ENCODE measurements around the gene NEURL2. TPM values are rescaled to one million over a fixed set of nuclear protein-coding genes. Genes with fewer than 3 reads are reported as not detected.

NEURL2 gene
- total and polyA plus RNA-seq, 3 experiments from 2014 or later = 0.94 to 2.8 (median 2.7) TPM

DNA sequence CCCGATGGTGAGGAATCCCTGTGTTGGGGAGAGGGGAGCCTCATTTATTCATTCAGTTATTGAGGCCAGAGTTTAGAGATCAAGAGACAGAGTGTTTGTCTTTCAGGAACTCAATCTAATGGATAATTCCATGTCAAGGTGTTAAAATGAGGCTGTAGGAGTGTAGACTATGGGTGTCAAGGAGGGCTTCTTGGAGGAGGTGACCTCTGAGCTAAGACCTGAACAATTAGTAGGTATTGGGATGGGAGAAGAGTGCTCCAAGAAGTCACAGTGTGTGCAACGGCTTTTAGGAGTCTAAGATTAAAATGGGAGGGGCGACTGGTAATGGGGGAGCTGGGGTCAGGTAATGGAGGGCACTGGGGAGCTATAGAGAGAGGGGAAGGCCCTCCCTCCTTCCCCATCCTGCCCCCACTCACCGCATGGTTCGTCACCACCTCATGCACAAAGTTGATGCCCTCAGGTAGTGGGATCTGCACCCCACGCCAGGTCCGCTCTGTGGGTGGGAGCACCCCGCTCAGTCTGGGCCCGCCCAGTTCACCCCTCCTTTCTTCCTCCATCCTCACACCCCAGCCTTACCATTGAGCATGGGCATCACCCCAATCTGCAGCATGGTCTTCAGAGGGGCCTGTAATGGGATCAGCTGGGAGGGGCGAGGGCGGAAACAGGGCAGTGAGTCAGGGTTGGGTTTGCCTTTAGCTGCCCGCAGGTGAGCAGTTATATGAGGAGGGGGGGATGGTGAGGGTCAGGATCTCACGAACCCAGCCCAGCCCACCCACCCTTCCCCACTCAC lies 8.2 kb upstream of the NEURL2 start:
- no peaks in the 10 kb centered on the region for H3K4me1 ChIP-seq (ENCODE audit: insufficient read depth, low read length)
- Mint-ChIP-seq H3K36me3 (peaks cover 4 to 38% (median 4%) of the 10 kb centered on the region in 3 donors), H3K4me3 (no peak overlapping the region), H3K27ac (peak overlapping the region in 1 of 8 donors; percentile 36), H3K27me3 (no peaks in the 10 kb centered on the region), H3K4me1 (peaks cover 0 to 4% (median under 1%) of the 10 kb centered on the region in 3 donors), H3K9me3 (no peaks in the 10 kb centered on the region)
- DNase-seq = no peak
- ChIA-PET CTCF (no interaction called here), POLR2A (no interaction called here)
- no peak overlapping the region for H3K4me3 ChIP-seq (ENCODE audit: low read length)
- H3K9me3 ChIP-seq (ENCODE audit: low read length) = no peaks in the 10 kb centered on the region
- H3K27me3 ChIP-seq (ENCODE audit: insufficient read depth, low read length, poor library complexity, severe bottlenecking) = no peaks in the 10 kb centered on the region
- H3K36me3 ChIP-seq (ENCODE audit: insufficient read depth, low read length) = peaks cover 8% of the 10 kb centered on the region
- no peak overlapping the region for H3K27ac ChIP-seq (ENCODE audit: low read depth, low read length)

DNA sequence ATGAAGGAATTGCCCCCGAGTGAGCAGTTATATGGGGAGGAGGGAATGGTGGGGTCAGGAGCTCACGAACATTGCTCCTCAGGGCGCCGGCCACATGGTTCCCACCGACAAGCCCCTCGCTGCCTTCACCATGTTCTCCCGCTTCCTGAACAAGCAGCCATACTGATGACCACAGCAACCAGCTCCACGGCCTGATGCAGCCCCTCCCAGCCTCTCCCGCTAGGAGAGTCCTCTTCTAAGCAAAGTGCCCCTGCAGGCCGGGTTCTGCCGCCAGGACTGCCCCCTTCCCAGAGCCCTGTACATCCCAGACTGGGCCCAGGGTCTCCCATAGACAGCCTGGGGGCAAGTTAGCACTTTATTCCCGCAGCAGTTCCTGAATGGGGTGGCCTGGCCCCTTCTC lies 7.3 kb upstream of the NEURL2 start:
- no peak overlapping the region for H3K4me3 Mint-ChIP-seq
- CTCF ChIA-PET = no interaction called here
- Histone ChIP-seq H3K4me3 (ENCODE audit: low read length) (no peak overlapping the region), H3K4me1 (ENCODE audit: insufficient read depth, low read length) (peaks cover 2% of the 10 kb centered on the region), H3K27me3 (ENCODE audit: insufficient read depth, low read length, poor library complexity, severe bottlenecking) (no peaks in the 10 kb centered on the region), H3K27ac (ENCODE audit: low read depth, low read length) (no peak overlapping the region), H3K36me3 (ENCODE audit: insufficient read depth, low read length) (peaks cover 8% of the 10 kb centered on the region), H3K9me3 (ENCODE audit: low read length) (no peaks in the 10 kb centered on the region)
- peaks cover 4 to 45% (median 7%) of the 10 kb centered on the region in 3 donors for H3K36me3 Mint-ChIP-seq
- peaks cover 6 to 13% (median 9%) of the 10 kb centered on the region in 3 donors for H3K4me1 Mint-ChIP-seq
- H3K27me3 Mint-ChIP-seq = no peaks in the 10 kb centered on the region
- H3K27ac Mint-ChIP-seq = peak overlapping the region in 1 of 8 donors; percentile 71
- no peak for DNase-seq
- no peaks in the 10 kb centered on the region for H3K9me3 Mint-ChIP-seq
- POLR2A ChIA-PET = no interaction called here

DNA sequence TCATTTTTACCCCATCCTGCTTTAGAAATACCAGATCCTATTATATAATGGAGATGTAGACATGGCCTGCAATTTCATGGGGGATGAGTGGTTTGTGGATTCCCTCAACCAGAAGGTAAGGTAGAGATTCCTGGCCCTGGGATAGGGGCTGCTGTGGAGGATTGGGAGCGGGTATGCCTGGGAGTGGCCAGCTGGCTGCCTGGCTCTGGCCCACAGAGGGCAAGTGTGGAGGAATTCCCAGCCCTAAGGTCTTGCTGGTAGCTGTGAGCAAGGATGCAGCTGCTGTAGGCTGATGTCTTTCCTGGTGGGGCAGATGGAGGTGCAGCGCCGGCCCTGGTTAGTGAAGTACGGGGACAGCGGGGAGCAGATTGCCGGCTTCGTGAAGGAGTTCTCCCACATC lies 6.7 kb upstream of the NEURL2 start:
- Histone ChIP-seq H3K27ac (ENCODE audit: low read depth, low read length) (no peak overlapping the region), H3K4me1 (ENCODE audit: insufficient read depth, low read length) (peaks cover 8% of the 10 kb centered on the region), H3K36me3 (ENCODE audit: insufficient read depth, low read length) (peaks cover 8% of the 10 kb centered on the region), H3K4me3 (ENCODE audit: low read length) (no peak overlapping the region), H3K27me3 (ENCODE audit: insufficient read depth, low read length, poor library complexity, severe bottlenecking) (no peaks in the 10 kb centered on the region), H3K9me3 (ENCODE audit: low read length) (no peaks in the 10 kb centered on the region)
- Mint-ChIP-seq H3K9me3 (no peaks in the 10 kb centered on the region), H3K27ac (peak overlapping the region in 1 of 8 donors; percentile 42), H3K27me3 (no peaks in the 10 kb centered on the region), H3K4me3 (no peak overlapping the region), H3K4me1 (peaks cover 12 to 19% (median 15%) of the 10 kb centered on the region in 3 donors), H3K36me3 (peaks cover 4 to 48% (median 7%) of the 10 kb centered on the region in 3 donors)
- CTCF ChIA-PET = no interaction called here
- no peak for DNase-seq
- POLR2A ChIA-PET = no interaction called here

DNA sequence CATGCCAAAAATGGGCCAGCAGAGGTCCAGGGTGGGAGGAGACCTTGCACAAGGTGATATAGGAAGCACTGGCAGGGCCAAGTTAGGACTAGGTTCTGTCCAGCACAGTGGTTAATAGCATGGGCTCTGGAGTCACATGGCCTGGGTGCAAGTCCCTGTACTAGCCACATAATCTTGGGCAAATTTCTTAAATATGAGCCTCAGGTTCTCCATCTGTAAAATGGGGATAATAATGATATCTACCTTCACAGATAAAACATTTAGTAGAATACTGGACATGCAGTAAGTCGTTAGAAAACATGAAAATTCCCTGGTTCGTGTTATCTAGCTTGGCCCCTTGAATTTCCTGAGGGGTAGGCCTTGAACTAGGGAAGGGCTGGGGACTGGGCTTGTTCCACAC lies 6.3 kb upstream of the NEURL2 start:
- CTCF ChIA-PET = no interaction called here
- Histone ChIP-seq H3K4me3 (ENCODE audit: low read length) (no peak overlapping the region), H3K9me3 (ENCODE audit: low read length) (no peaks in the 10 kb centered on the region), H3K27ac (ENCODE audit: low read depth, low read length) (no peak overlapping the region), H3K36me3 (ENCODE audit: insufficient read depth, low read length) (peaks cover 8% of the 10 kb centered on the region), H3K4me1 (ENCODE audit: insufficient read depth, low read length) (peaks cover 12% of the 10 kb centered on the region), H3K27me3 (ENCODE audit: insufficient read depth, low read length, poor library complexity, severe bottlenecking) (no peaks in the 10 kb centered on the region)
- Mint-ChIP-seq H3K27ac (peak overlapping the region in 1 of 8 donors; percentile 52), H3K9me3 (no peaks in the 10 kb centered on the region), H3K27me3 (no peaks in the 10 kb centered on the region), H3K4me3 (no peak overlapping the region), H3K36me3 (peaks cover 4 to 50% (median 7%) of the 10 kb centered on the region in 3 donors), H3K4me1 (peaks cover 16 to 23% (median 19%) of the 10 kb centered on the region in 3 donors)
- DNase-seq = no peak
- POLR2A ChIA-PET = no interaction called here

DNA sequence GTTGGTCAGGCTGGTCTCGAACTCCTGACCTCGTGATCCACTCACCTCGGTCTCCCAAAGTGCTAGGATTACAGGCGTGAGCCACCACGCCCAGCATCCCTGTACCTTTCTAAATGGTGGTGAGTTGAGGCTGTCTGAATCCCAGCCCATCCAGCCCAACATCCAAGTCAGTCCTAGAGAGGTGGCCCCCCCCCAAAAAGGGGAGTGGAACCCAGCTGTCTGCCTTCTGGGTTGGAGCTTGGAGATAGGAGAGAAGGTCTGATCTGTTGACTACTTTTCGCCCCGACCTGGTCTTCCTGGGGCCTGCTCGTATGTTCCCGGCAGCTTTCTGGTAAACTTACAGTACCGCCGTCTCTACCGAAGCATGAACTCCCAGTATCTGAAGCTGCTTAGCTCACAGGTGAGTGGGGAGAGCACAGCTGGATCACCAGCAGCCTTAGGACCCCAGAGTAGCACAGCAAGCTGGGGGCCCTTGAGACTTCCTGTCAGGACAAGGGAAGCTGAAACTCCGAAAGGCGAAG lies 5.7 kb upstream of the NEURL2 start:
- POLR2A ChIA-PET = interaction anchor here (0.6 kb wide), 1 partner anchor 39 kb away, joined by 7 read pairs; no protein-coding TSS in a partner anchor
- H3K9me3 Mint-ChIP-seq = no peaks in the 10 kb centered on the region
- H3K27me3 ChIP-seq (ENCODE audit: insufficient read depth, low read length, poor library complexity, severe bottlenecking) = no peaks in the 10 kb centered on the region

DNA sequence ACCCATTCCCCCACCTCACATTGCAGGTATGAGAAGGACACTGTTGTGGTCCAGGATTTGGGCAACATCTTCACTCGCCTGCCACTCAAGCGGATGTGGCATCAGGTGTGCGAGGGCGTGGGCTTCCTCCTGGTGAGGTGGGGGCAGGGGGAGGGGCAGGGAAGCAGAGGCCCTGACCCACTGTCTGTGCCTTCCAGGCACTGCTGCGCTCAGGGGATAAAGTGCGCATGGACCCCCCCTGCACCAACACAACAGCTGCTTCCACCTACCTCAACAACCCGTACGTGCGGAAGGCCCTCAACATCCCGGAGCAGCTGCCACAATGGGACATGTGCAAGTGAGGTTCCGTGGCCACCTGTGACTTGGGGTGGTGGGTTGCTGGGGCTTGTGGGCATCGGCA lies 3.8 kb upstream of the NEURL2 start:
- H3K4me1 ChIP-seq (ENCODE audit: insufficient read depth, low read length) = peaks cover 23% of the 10 kb centered on the region
- H3K9me3 Mint-ChIP-seq = no peaks in the 10 kb centered on the region
- no peaks in the 10 kb centered on the region for H3K27me3 Mint-ChIP-seq
- ChIA-PET CTCF (no interaction called here), POLR2A (no interaction called here)
- peaks cover 4 to 58% (median 7%) of the 10 kb centered on the region in 3 donors for H3K36me3 Mint-ChIP-seq
- H3K27ac ChIP-seq (ENCODE audit: low read depth, low read length) = no peak overlapping the region
- H3K27me3 ChIP-seq (ENCODE audit: insufficient read depth, low read length, poor library complexity, severe bottlenecking) = no peaks in the 10 kb centered on the region
- peaks cover 8% of the 10 kb centered on the region for H3K36me3 ChIP-seq (ENCODE audit: insufficient read depth, low read length)
- DNase-seq = no peak
- peaks cover 27 to 37% (median 32%) of the 10 kb centered on the region in 3 donors for H3K4me1 Mint-ChIP-seq
- peak overlapping the region in 2 of 8 donors; percentile 37 to 77 for H3K27ac Mint-ChIP-seq
- H3K4me3 Mint-ChIP-seq = peak overlapping the region in 2 of 7 donors; percentile 32 to 81
- no peak overlapping the region for H3K4me3 ChIP-seq (ENCODE audit: low read length)
- H3K9me3 ChIP-seq (ENCODE audit: low read length) = no peaks in the 10 kb centered on the region

More for the DNA sequence above, 5.7 kb upstream of the NEURL2 start:
- peaks cover 20 to 29% (median 25%) of the 10 kb centered on the region in 3 donors for H3K4me1 Mint-ChIP-seq
- CTCF ChIA-PET = no interaction called here
- peak overlapping the region in 2 of 8 donors; percentile 3 to 52 for H3K27ac Mint-ChIP-seq
- H3K4me1 ChIP-seq (ENCODE audit: insufficient read depth, low read length) = peaks cover 18% of the 10 kb centered on the region
- H3K9me3 ChIP-seq (ENCODE audit: low read length) = no peaks in the 10 kb centered on the region
- no peak overlapping the region for H3K27ac ChIP-seq (ENCODE audit: low read depth, low read length)
- H3K4me3 Mint-ChIP-seq = peak overlapping the region in 1 of 7 donors; percentile 32
- no peaks in the 10 kb centered on the region for H3K27me3 Mint-ChIP-seq
- H3K36me3 Mint-ChIP-seq = peaks cover 4 to 50% (median 7%) of the 10 kb centered on the region in 3 donors
- DNase-seq = no peak
- H3K4me3 ChIP-seq (ENCODE audit: low read length) = no peak overlapping the region
- peaks cover 8% of the 10 kb centered on the region for H3K36me3 ChIP-seq (ENCODE audit: insufficient read depth, low read length)

DNA sequence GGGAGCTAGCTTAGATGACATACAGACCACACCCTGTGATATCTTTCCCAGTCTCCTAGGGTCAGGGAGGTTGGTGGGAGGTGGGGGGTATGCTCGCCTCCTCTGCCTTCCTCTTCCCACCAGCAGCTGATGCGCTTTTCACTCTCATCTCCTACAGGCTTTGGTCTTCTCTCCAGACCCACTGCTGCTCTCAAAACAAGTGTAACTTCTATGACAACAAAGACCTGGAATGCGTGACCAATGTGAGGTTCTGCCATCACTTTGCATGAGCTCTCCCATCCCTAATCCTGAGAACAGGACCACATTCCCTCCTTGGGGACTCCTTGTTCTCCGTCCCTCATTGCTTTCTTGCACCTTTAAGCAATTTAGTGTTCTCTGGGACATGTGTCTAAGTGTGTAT lies 2.8 kb upstream of the NEURL2 start:
- H3K27ac Mint-ChIP-seq = peak overlapping the region in 5 of 8 donors; percentile 47 to 96 (median 77)
- peaks cover 4 to 53% (median 7%) of the 10 kb centered on the region in 3 donors for H3K36me3 Mint-ChIP-seq
- Histone ChIP-seq H3K4me1 (ENCODE audit: insufficient read depth, low read length) (peaks cover 23% of the 10 kb centered on the region), H3K27ac (ENCODE audit: low read depth, low read length) (no peak overlapping the region), H3K36me3 (ENCODE audit: insufficient read depth, low read length) (peaks cover 8% of the 10 kb centered on the region), H3K4me3 (ENCODE audit: low read length) (no peak overlapping the region), H3K27me3 (ENCODE audit: insufficient read depth, low read length, poor library complexity, severe bottlenecking) (no peaks in the 10 kb centered on the region), H3K9me3 (ENCODE audit: low read length) (no peaks in the 10 kb centered on the region)
- H3K4me3 Mint-ChIP-seq = peak overlapping the region in 3 of 7 donors; percentile 50 to 92 (median 81)
- no peaks in the 10 kb centered on the region for H3K27me3 Mint-ChIP-seq
- ChIA-PET POLR2A (interaction anchor here (2.6 kb wide), 1 partner anchor 41 kb away, joined by 28 read pairs; the partner anchor contains the start of gene PCIF1), CTCF (interaction anchor here (0.9 to 7.1 kb wide), 2 partner anchors 13 to 41 kb away, joined by 3 to 39 read pairs; partner anchors contain the start of genes PCIF1 and ZSWIM1)
- no peaks in the 10 kb centered on the region for H3K9me3 Mint-ChIP-seq
- DNase-seq = no peak
- H3K4me1 Mint-ChIP-seq = peaks cover 28 to 42% (median 35%) of the 10 kb centered on the region in 3 donors

All from CD8-positive, alpha-beta memory T cell (primary cell).